Jurkat, Clone E6-1 (cell line): Measurements from ENCODE around the gene ZBTB12.
"Not testable (repeated sequence)": the region's sequence is repeated elsewhere in the genome, so short reads cannot be mapped to it uniquely, and the experiment has no call there.

Experiments used
- DNase-seq: peaks from one replicate; pipeline ENCODE4 v3.0.0-alpha.2; 2011; ENCODE audit warnings: low read depth, low spot score
- H3K4me3 ChIP-seq: 2 replicates; pipeline ENCODE4 v1.5.1; 2011; ENCODE audit warnings: mild to moderate bottlenecking, low read length, control low read depth, moderate library complexity

ZBTB12 gene

GRCh38 chr6:31927242-31927862, 25.5 kb upstream of the ZBTB12 start, which contains the start of gene C2:
TSS of gene C2 (plus strand) at chr6:31927717. CDS start at chr6:31927753, 36 bp downstream.
- DNase-seq: no peak

DNA sequence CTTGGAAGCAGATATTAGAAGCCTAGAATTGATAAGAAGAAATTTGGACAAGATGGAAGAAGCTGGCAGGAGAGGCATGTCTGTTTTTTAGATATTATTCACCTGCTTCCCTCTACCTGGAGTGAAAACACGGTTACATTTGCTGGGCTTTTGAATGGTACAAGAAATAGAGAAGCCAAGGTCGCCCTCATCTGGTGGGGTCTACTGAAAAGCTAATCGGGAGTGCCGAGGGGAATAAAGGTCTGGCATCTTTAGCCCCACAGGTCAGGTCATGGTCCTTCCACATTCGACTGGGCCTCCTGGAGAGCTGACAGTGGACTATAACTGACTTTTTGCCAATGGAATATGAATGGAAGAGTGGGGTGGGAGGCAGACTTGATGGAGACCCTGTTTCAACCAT, 21.1 kb upstream of the ZBTB12 start:
- no peak for DNase-seq
- no peak overlapping the region for H3K4me3 ChIP-seq

More at GRCh38 chr6:31927242-31927862, 25.5 kb upstream of the ZBTB12 start, which contains the start of gene C2:
- no peak within 1 kb of the TSS for H3K4me3 ChIP-seq

DNA sequence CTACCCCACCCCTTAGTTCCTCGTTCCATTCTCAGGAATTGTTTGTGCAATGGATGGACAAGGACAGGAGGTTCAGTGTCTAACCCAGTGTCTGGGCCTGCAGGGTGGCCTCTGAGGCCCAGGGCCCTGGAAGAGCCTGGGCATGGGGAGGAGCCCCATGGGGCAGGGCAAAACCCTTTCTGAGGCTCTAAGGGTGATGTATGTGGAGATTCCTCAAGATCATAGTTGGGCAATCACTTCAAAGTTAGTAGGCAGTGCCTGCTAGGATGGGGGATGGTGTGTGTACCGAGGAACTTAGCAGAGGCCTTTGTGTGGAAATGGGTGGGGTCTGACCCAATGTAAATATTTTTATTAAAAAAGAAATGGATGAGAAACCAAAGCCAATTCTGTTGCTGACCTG, 18.9 kb upstream of the ZBTB12 start:
- DNase-seq: no peak

GRCh38 chr6:31919624-31920303, 17.9 kb upstream of the ZBTB12 start:
- DNase-seq: no peak
- no peak overlapping the region for H3K4me3 ChIP-seq

More for the DNA sequence above, 18.9 kb upstream of the ZBTB12 start:
- H3K4me3 ChIP-seq: no peak overlapping the region

GRCh38 chr6:31918069-31918720, 16.3 kb upstream of the ZBTB12 start:
- H3K4me3 ChIP-seq: no peak overlapping the region
- no peak for DNase-seq

DNA sequence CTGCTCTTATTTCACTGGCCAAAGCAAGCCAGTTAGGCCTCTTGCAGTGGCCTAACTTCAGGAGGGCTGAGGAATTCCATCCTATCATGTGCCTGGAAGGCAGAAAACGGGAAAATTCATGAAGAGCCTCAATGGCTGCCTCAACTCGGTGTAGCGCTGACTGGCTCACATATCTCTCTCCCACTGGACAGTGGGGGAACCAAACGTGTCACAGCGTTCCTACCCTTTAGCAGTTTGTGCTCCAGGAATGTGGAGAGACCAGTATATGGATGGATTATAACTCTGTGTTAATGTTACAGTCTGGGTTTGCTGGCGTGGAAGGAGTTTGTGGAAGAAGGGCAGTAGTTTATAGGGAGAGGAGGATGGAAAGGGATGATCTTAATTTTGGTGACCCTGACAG, 13.9 kb upstream of the ZBTB12 start:
- no peak for DNase-seq
- H3K4me3 ChIP-seq: no peak overlapping the region

DNA sequence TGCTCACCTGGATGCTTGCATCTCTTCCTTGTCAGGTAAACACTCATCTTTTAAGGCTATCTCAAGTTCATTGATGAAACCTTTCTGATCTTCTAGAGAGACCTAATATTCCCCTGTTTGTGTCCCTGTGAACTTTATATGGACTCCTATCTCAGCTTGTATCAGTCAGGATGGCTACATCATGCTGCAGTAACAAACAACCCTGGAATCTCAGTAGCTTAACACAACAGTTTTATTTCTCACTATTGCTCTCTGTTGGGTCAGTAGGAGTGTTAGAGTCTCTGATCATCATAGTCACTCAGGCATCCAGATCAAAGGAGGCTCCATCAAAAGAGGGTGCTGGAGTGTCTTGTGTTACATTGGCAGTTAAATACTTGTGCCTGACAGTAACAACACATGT, 13.5 kb upstream of the ZBTB12 start:
- DNase-seq: no peak
- H3K4me3 ChIP-seq: no peak overlapping the region

- H3K4me3 ChIP-seq: no peak overlapping the region
- no peak for DNase-seq
These were observed 10.1 kb upstream of the ZBTB12 start for GRCh38 chr6:31911826-31912585.

DNA sequence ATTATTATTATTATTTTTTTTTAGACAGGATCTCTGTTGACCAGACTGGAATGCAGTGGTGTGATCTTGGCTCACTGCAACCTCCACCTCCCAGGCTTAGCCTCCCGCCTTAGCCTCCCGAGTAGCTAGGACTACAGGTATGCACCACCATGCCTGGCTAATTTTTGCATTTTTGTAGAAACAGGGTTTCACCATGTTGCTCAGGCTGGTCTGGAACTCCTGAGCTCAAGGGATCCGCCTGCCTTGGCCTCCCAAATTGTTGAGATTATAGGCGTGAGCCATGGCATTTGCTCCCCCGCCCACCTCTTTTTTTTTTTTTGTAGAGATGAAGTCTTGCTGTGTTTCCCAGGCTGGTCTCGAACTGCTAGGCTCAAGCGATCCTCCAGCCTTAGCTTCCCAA, 7.4 kb upstream of the ZBTB12 start:
- not testable (repeated sequence) for H3K4me3 ChIP-seq, DNase-seq

DNA sequence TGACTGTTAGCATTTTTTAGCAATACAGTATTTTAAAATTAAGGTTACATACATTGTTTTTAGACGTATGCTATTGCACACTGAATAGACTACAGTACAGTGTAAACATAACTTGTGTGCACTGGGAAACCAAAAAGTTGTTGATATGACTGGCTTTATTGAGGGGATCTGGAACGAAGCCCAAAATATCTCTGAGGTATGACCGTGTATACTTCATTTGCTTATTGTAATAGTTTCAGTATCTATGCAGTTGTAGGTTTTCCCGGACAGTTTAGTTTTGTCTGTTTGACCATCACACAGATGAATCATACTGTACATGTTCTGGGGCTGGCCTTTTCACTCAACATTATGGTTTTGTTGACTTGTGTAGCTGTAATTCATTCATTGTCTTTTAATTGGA, 6.9 kb upstream of the ZBTB12 start:
- H3K4me3 ChIP-seq: no peak overlapping the region
- DNase-seq: no peak

- not testable (repeated sequence) for DNase-seq, H3K4me3 ChIP-seq
These were observed 6.4 kb upstream of the ZBTB12 start for GRCh38 chr6:31908255-31908654.

DNA sequence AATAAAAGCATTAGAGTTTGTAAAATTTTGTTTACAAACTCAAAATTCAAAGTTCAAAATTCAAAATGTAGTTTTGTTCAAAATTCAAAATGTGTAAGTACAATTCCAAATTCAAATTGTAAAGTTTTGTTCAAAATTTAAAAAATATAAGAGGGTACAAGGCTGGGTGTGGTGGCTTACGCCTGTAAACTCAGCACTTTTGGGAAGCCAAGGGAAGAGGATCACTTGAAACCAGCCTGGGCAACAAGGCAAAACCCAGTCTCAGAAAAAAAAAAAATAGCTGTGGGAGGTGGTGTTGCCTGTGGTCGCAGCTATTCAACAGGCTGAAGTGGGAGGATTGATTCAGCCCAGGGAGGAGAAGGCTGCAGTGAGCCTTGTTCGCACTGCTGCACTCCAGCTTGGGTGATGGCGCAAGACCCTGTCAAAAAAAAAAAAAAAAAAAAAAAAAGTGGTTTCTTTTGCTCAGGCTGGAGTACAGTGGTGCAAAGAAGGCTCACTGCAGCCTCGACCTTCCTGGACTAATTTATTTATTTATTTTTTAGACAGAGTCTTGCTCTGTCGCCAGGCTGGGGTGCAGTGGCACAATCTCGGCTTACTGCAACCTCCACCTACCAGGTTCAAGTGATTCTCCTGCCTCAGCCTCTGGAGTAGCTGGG, 5.4 kb upstream of the ZBTB12 start:
- H3K4me3 ChIP-seq: no peak overlapping the region
- DNase-seq: peak; percentile 36

DNA sequence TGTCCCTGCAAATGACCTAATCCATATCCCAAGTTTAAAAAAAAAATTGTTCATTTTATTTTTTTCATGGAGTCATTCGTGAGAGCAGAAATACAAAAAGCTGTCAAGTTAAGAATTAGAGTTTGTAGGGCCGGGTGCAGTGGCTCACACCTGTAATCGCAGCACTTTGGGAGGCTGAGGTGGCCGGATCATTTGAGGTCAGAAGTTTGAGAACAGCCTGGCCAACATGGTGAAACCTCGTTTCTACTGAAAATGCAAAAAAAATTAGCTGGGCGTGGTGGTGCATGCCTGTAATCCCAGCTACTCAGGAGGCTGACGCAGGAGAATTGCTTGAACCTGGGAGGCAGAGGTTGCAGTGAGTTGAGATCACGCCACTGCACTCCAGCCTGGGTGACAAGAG, 4.8 kb upstream of the ZBTB12 start:
- DNase-seq, H3K4me3 ChIP-seq: not testable (repeated sequence)

- H3K4me3 ChIP-seq: no peak overlapping the region
- DNase-seq: no peak
These were observed 4.2 kb upstream of the ZBTB12 start for GRCh38 chr6:31906122-31906521.

- no peak overlapping the region for H3K4me3 ChIP-seq
- no peak for DNase-seq
These were observed 3.2 kb upstream of the ZBTB12 start for GRCh38 chr6:31905041-31905440.

GRCh38 chr6:31903957-31904356, 2.1 kb upstream of the ZBTB12 start:
- DNase-seq: no peak

DNA sequence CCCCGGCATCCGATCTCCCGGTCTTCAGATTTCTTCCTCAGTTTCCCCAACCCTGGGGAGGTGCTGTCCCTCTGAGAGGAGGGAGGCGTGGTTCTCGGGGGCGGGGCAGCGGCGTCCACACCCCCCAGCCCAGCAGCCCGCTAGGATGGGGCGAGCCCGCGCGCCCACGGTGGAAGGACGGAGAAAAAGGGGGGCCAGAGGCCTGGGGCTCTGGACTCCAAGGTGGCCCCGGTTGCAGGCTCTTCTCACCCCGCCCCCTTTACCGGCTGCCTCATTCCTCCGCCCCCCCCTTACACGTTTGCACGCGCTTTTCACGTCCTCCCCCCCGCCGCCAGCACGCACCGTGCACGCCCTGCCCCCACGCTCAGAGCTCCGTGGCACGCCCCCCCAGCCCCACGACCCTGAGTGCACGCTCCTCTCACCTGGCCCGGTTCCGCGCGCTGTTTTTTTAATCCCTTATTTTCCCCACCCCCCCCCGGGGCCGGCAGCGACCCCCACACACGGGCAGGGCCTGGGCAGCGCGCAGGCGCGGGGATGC, 402 bp downstream of the ZBTB12 start:
- peak; percentile 29 for DNase-seq
- H3K4me3 ChIP-seq: peak overlapping the region; percentile 63

More at GRCh38 chr6:31903957-31904356, 2.1 kb upstream of the ZBTB12 start:
- no peak overlapping the region for H3K4me3 ChIP-seq

GRCh38 chr6:31900917-31901414, 920 bp downstream of the ZBTB12 start:
- peak overlapping the region; percentile 63 for H3K4me3 ChIP-seq
- no peak for DNase-seq
